Measurements from ENCODE around the gene EFNB1.

EFNB1 gene

GRCh38 chrX:68829582-68830418 lies 979 bp downstream of the EFNB1 start:
- no peak for TF ChIP-seq CTCF (IDR thresholded peaks at IDR 0.05; ENCODE audit: insufficient read depth, missing control alignments)
- FAIRE-seq (no peak), DNase-seq (ENCODE audit: insufficient read length, low spot score) (no peak)

GRCh38 chrX:68830419-68831404 lies 1.9 kb downstream of the EFNB1 start:
- FAIRE-seq, result no peak
- DNase-seq (ENCODE audit: insufficient read length, low spot score), result no peak
- TF ChIP-seq CTCF (IDR thresholded peaks at IDR 0.05; ENCODE audit: insufficient read depth, missing control alignments), result no peak

GRCh38 chrX:68831405-68832100 lies 2.7 kb downstream of the EFNB1 start:
- TF ChIP-seq CTCF (IDR thresholded peaks at IDR 0.05; ENCODE audit: insufficient read depth, missing control alignments), result no peak
- FAIRE-seq (no peak), DNase-seq (ENCODE audit: insufficient read length, low spot score) (no peak)

- FAIRE-seq (no peak), DNase-seq (ENCODE audit: insufficient read length, low spot score) (no peak)
- TF ChIP-seq CTCF (IDR thresholded peaks at IDR 0.05; ENCODE audit: insufficient read depth, missing control alignments), result no peak
Observed at GRCh38 chrX:68832101-68832416, 3.2 kb downstream of the EFNB1 start.

- DNase-seq (ENCODE audit: insufficient read length, low spot score) (no peak), FAIRE-seq (no peak)
- no peak for TF ChIP-seq CTCF (IDR thresholded peaks at IDR 0.05; ENCODE audit: insufficient read depth, missing control alignments)
Observed at GRCh38 chrX:68832516-68833447, 4.0 kb downstream of the EFNB1 start.

- no peak for TF ChIP-seq CTCF (IDR thresholded peaks at IDR 0.05; ENCODE audit: insufficient read depth, missing control alignments)
- no peak for DNase-seq (ENCODE audit: insufficient read length, low spot score)
- FAIRE-seq, result no peak
Observed at GRCh38 chrX:68833448-68833805, 4.6 kb downstream of the EFNB1 start.
